Esophagus muscularis mucosa (tissue), 4 donors: Measurements from ENCODE around the gene UMODL1. TPM values are rescaled to one million over a fixed set of nuclear protein-coding genes. Genes with fewer than 3 reads are reported as not detected.

Source experiments
- DNase-seq: peaks from one replicate; pipeline ENCODE4 v3.0.0-alpha.2; 2017; ENCODE audit errors: extremely low spot score
- H3K27ac ChIP-seq, 4 donors: fragments of 200-600 bp; sonication (generic); replicated peaks in 1 of 4; 1 replicate in 3 of 4; 2 replicates in 1 of 4; pipeline ENCODE4 v1.5.1; 2016 to 2019; ENCODE audit warnings: mild to moderate bottlenecking in 1 of 4
- H3K27me3 ChIP-seq, 4 donors: fragments of 200-600 bp; sonication (generic); one replicate each; pipeline versions ENCODE4 v1.5.1 to v1.6.0; 2016 to 2019
- H3K36me3 ChIP-seq, 4 donors: fragments of 200-600 bp; sonication (generic); one replicate each; pipeline ENCODE4 v1.5.1; 2016 to 2019
- H3K4me1 ChIP-seq, 4 donors: fragments of 200-600 bp; sonication (generic); one replicate each; pipeline ENCODE4 v1.5.1; 2016 to 2019
- H3K4me3 ChIP-seq, 4 donors: fragments of 200-600 bp; sonication (generic); 1 replicate in 2 of 4; 2 replicates in 2 of 4; pipeline ENCODE4 v1.5.1; 2016 to 2019; ENCODE audit warnings: mild to moderate bottlenecking in 4 of 4, moderate library complexity in 1 of 4
- H3K9me3 ChIP-seq, 4 donors: fragments of 200-600 bp; sonication (generic); 1 replicate in 3 of 4; 2 replicates in 1 of 4; pipeline ENCODE4 v1.5.1; 2016 to 2019
- EP300 ChIP-seq: sonication (generic); formaldehyde crosslinking; IDR thresholded peaks from one replicate; pipeline ENCODE4 v1.6.1; 2017; ENCODE audit warnings: antibody characterized with exemption
- POLR2A ChIP-seq: fragments of 450-650 bp; IDR thresholded peaks from one replicate; pipeline ENCODE4 v1.6.1; 2017; ENCODE audit warnings: antibody characterized with exemption, moderate library complexity, mild to moderate bottlenecking, low read depth
- POLR2AphosphoS5 ChIP-seq, 2 donors: sonication (generic); formaldehyde crosslinking; IDR thresholded peaks; one replicate each; pipeline ENCODE4 v1.6.1; 2017; ENCODE audit warnings: antibody characterized with exemption in 2 of 2
- WGBS: methylation state at CpG from one replicate; pipeline ENCODE4 v1.1.5; 2018; 5-methylcytosine and 5-hydroxymethylcytosine counted together
- intact Hi-C: fragments of 100-400 bp; cut with DNase I; formaldehyde crosslinking; loops from one replicate; pipeline ENCODE4 v1.15.1; 2023
- total RNA-seq, 4 donors: library from RNA; depleted of rRNA; stranded (reverse); fragments of >200 nt; gene quantifications; one replicate each; pipeline versions ENCODE4 v1.1.0 to v1.2.1, GENCODE V29; 2016
- TF ChIP-seq, protein P1 (sequence below), 3 experiments: fragments of 200-600 bp in 2 of 3; fragments of 450-650 bp in 1 of 3; sonication (generic) in 2 of 3; IDR thresholded peaks; one replicate each; pipeline ENCODE4 v1.5.1; 2017 to 2019; ENCODE audit warnings: antibody characterized with exemption in 3 of 3, mild to moderate bottlenecking in 2 of 3, moderate library complexity in 1 of 3

The UMODL1 gene
- total RNA-seq, 4 donors from 2014 or later: 0.13 TPM; not detected in 3

DNA sequence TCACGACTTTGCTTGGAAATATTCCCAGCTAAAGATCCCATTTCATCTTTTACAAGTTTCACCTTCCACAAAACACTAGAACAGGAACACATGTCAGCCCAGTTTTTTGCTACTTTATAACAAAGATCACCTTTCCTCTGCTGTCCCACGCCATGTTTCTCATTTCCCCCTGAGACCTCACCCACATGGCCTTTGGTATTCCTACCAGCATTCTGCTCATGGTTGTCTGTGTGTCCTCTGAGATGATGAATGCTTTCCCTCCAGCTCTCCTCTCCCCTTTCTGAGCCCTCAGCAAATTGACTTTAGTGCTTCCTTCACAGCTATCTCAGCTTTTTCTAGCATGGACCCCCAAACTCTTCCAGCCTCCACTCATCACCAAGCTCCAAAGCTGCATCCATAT, 115.5 kb downstream of the UMODL1 start:
- intact Hi-C loops: no loop called here
- Histone ChIP-seq H3K4me1 (peaks cover 5 to 15% (median 11%) of the 10 kb centered on the region in 4 donors), H3K27me3 (no peaks in the 10 kb centered on the region), H3K4me3 (no peak overlapping the region), H3K9me3 (no peaks in the 10 kb centered on the region), H3K27ac (no peak overlapping the region), H3K36me3 (no peaks in the 10 kb centered on the region)
- TF ChIP-seq EP300 (no peak), POLR2A (no peak)
- TF ChIP-seq, protein P1, sequence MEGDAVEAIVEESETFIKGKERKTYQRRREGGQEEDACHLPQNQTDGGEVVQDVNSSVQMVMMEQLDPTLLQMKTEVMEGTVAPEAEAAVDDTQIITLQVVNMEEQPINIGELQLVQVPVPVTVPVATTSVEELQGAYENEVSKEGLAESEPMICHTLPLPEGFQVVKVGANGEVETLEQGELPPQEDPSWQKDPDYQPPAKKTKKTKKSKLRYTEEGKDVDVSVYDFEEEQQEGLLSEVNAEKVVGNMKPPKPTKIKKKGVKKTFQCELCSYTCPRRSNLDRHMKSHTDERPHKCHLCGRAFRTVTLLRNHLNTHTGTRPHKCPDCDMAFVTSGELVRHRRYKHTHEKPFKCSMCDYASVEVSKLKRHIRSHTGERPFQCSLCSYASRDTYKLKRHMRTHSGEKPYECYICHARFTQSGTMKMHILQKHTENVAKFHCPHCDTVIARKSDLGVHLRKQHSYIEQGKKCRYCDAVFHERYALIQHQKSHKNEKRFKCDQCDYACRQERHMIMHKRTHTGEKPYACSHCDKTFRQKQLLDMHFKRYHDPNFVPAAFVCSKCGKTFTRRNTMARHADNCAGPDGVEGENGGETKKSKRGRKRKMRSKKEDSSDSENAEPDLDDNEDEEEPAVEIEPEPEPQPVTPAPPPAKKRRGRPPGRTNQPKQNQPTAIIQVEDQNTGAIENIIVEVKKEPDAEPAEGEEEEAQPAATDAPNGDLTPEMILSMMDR (IDR thresholded peaks at IDR 0.05): no peak
- peak; percentile 68 for DNase-seq
- 62% methylated on average over 2 of the region's 2 CpGs for WGBS

DNA sequence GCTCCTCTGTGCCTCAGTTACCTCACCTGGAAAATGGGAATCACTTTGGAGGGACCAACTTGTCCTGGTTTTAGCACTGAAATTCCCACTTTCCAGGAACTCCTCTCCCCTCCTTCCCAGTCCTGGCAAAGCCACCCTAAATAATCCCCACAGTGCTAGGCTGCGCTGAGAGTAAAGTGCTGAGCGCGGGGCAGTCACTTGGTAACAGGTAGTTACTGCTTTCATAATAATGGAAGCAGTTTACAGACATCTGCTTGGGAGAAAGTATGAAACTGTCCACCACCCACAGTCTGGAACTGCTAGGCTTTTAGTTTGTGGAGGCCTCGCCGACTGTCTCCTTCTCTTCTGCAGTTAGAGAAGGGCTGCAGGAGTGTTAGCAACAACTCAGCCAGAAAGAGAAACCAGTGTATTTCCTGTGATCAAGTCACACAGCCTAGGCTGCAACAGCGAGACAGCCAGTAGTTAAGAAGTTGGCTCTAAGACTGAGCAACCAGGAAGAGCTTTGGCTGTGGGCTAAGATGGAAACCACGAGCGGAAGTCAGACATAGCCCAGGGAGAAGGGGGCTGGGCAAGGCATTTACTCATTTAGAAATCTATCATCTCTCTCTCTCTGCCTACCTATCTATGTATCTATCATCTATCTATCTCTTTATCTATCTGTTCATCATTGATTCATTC, 117.0 kb downstream of the UMODL1 start:
- Histone ChIP-seq H3K4me3 (no peak overlapping the region), H3K27ac (peak overlapping the region in 3 of 4 donors; percentile 45 to 69 (median 57)), H3K27me3 (peaks cover 0 to 5% (median 0%) of the 10 kb centered on the region in 4 donors), H3K9me3 (no peaks in the 10 kb centered on the region), H3K36me3 (no peaks in the 10 kb centered on the region), H3K4me1 (peaks cover 5 to 15% (median 11%) of the 10 kb centered on the region in 4 donors)
- TF ChIP-seq POLR2A (no peak), POLR2AphosphoS5 (IDR thresholded peaks at IDR 0.05) (peak; percentile 37 to 51)
- peak; percentile 92 for DNase-seq
- WGBS: 63% methylated on average over 8 of the region's 8 CpGs
- intact Hi-C loops: no loop called here

DNA sequence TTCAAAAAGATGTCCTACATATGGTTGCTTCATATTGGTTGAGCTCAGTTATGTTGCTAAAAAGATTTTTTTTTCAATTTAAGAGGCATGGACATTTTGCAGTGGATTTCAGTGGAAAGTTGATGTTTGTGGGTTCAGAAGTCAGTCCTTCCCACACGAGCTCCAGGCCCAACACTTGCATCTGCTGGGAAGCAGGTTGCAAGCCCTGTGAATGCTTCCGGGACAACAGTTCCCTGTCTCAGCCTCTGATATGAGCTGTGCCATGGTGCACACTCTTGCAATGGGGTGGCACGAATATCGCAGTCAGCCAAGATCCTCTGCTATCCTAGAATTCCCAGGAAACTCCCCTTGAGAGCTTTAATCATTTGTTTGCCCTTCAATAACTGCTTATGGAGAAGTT, 117.5 kb downstream of the UMODL1 start:
- H3K9me3 ChIP-seq: no peaks in the 10 kb centered on the region
- no peaks in the 10 kb centered on the region for H3K36me3 ChIP-seq
- no peak overlapping the region for H3K4me3 ChIP-seq
- H3K27ac ChIP-seq: peak overlapping the region in 1 of 4 donors; percentile 69
- intact Hi-C loops: no loop called here
- peak; percentile 17 for DNase-seq
- no peak for TF ChIP-seq EP300
- TF ChIP-seq POLR2AphosphoS5 (IDR thresholded peaks at IDR 0.05): no peak
- TF ChIP-seq, protein P1 (IDR thresholded peaks at IDR 0.05): no peak
- no peak for TF ChIP-seq POLR2A
- 80% methylated on average over 4 of the region's 4 CpGs for WGBS
- H3K27me3 ChIP-seq: peaks cover 0 to 10% (median 0%) of the 10 kb centered on the region in 4 donors
- H3K4me1 ChIP-seq: peaks cover 5 to 15% (median 11%) of the 10 kb centered on the region in 4 donors

DNA sequence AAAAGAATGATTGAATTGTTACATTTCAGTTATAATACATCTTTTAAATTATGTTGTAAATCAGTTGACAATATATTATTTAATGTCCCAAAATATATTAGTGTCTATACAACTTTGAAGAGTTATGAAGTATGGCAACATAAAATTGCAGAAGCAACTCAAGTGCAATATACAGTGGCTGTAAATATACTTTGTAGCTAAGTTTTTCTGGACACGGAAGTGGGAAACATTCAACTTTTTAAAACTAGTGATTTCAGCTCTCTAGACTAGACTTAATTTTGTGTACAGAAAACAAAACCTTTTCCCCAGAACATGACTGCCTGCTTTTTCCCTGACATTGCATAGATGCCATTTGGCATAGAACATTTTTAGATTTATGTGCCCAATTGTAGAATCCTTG, 118.3 kb downstream of the UMODL1 start:
- H3K9me3 ChIP-seq: no peaks in the 10 kb centered on the region
- no peak overlapping the region for H3K4me3 ChIP-seq
- H3K36me3 ChIP-seq: no peaks in the 10 kb centered on the region
- peaks cover 5 to 15% (median 11%) of the 10 kb centered on the region in 4 donors for H3K4me1 ChIP-seq
- H3K27ac ChIP-seq: no peak overlapping the region
- WGBS: 83% methylated on average over 1 of the region's 1 CpG
- DNase-seq: no peak
- TF ChIP-seq, protein P1 (IDR thresholded peaks at IDR 0.05): no peak
- TF ChIP-seq POLR2AphosphoS5 (IDR thresholded peaks at IDR 0.05) (no peak), POLR2A (no peak), EP300 (no peak)
- intact Hi-C loops: no loop called here
- H3K27me3 ChIP-seq: peaks cover 0 to 11% (median 0%) of the 10 kb centered on the region in 4 donors

DNA sequence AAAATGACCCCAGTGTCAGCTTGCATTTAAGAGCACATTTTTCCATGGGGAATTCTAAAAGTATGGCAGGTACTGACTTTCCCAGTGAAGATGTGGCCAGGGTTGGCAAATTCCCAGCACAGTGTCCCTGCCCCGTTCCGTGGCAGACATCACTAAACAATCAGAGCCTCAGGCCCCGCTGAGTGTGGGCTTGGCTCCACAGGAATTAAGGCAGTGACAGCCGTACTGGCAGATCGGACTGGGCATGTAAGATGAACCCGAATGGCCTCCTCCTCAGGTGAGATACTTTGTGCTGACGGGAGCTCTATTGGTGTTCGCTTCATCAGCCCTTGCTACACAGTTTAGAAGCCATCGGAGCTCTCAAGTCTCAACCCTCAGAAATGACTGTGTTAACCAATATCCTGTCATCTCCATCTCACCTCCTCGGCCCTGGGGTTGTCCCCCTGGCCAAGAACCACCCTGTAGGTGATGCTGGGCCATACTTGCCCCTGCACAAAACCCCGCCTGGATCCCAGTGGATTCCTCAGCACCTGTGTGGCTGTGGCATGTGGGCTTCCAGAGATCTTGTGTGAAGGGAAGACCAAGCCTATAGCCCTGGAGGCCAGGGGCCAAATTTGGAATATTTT, 118.9 kb downstream of the UMODL1 start:
- Histone ChIP-seq H3K4me3 (no peak overlapping the region), H3K4me1 (peaks cover 5 to 15% (median 11%) of the 10 kb centered on the region in 4 donors), H3K9me3 (no peaks in the 10 kb centered on the region), H3K27ac (no peak overlapping the region), H3K27me3 (peaks cover 0 to 11% (median 0%) of the 10 kb centered on the region in 4 donors), H3K36me3 (no peaks in the 10 kb centered on the region)
- peak; percentile 78 for DNase-seq
- WGBS: 70% methylated on average over 8 of the region's 11 CpGs
- intact Hi-C loops: no loop called here
- no peak for TF ChIP-seq POLR2A
- no peak for TF ChIP-seq EP300
- TF ChIP-seq, protein P1 (IDR thresholded peaks at IDR 0.05): no peak
- no peak for TF ChIP-seq POLR2AphosphoS5 (IDR thresholded peaks at IDR 0.05)
